Panc1 (cell line): ENCODE data around the gene SLC38A9. TPM values are rescaled to one million over a fixed set of nuclear protein-coding genes. Genes with fewer than 3 reads are reported as not detected.

ENCODE experiments used
- ATAC-seq: fragments of 200-7000 bp; cut with Tn5 transposase; 2 replicates; pipeline ENCODE4 v1.9.1; 2020; ENCODE audit warnings: mild to moderate bottlenecking, moderate library complexity
- BruUV-seq: library from RNA; stranded (reverse); fragments of 400-500 nt; replicated peaks from 2 replicates; lab custom pipeline; 2021; lab: Mats Ljungman, UMichigan
- CTCF ChIA-PET: fragments of 300-600 bp; sonication (Branson Sonifier 250); formaldehyde crosslinking; loops from one replicate; lab custom pipeline; 2022; ENCODE audit warnings: antibody characterized with exemption; lab: Charles Lee
- POLR2A ChIA-PET: fragments of 300-600 bp; sonication (Branson Sonifier 250); formaldehyde crosslinking; loops from one replicate; lab custom pipeline; 2022; ENCODE audit warnings: antibody characterized with exemption; lab: Charles Lee
- DNase-seq: peaks from one replicate; pipeline ENCODE4 v3.0.0-alpha.2; 2010; ENCODE audit warnings: low read depth, low spot score
- H3K27ac ChIP-seq: 2 replicates; pipeline ENCODE4 v1.5.1; 2011; ENCODE audit warnings: mild to moderate bottlenecking, low read length, inconsistent platforms
- H3K27me3 ChIP-seq: fragments of 200-500 bp; sonication (Bioruptor generic); 2 replicates; pipeline ENCODE4 v1.6.0; 2014; ENCODE audit warnings: low read length, inconsistent platforms; ENCODE audit not compliant: control insufficient read depth, insufficient read depth
- H3K36me3 ChIP-seq: fragments of 200-500 bp; sonication (Bioruptor generic); 2 replicates; pipeline ENCODE4 v1.5.1; 2014; ENCODE audit warnings: inconsistent platforms, mild to moderate bottlenecking, low read length, moderate library complexity; ENCODE audit not compliant: control insufficient read depth, insufficient read depth
- H3K4me1 ChIP-seq: 2 replicates; pipeline ENCODE4 v1.5.1; 2011; ENCODE audit warnings: inconsistent platforms, mild to moderate bottlenecking, low read length, moderate library complexity; ENCODE audit not compliant: control insufficient read depth, insufficient read depth
- H3K4me3 ChIP-seq, 2 experiments: 2 replicates each; pipeline ENCODE4 v1.5.1; 2011 to 2012; ENCODE audit warnings: low read depth in 2 of 2, low read length in 2 of 2, mild to moderate bottlenecking in 2 of 2, inconsistent platforms in 1 of 2, moderate library complexity in 1 of 2
- H3K9me3 ChIP-seq: fragments of 200-500 bp; sonication (Bioruptor generic); 2 replicates; pipeline ENCODE4 v1.5.1; 2014; ENCODE audit warnings: low read depth, mild to moderate bottlenecking, inconsistent platforms, low read length, moderate library complexity; ENCODE audit not compliant: control insufficient read depth, insufficient read depth
- CTCF ChIP-seq: fragments of 450-650 bp; IDR thresholded peaks from 2 replicates; pipeline ENCODE4 v1.5.1; 2017; ENCODE audit warnings: mild to moderate bottlenecking
- POLR2AphosphoS5 ChIP-seq: IDR thresholded peaks from 2 replicates; pipeline ENCODE4 v1.6.1; 2012; ENCODE audit warnings: mild to moderate bottlenecking, low read depth, low read length, moderate library complexity
- REST ChIP-seq, 2 experiments: IDR thresholded peaks; 2 replicates each; pipeline ENCODE4 v1.6.1; 2011 to 2012; ENCODE audit warnings: low read depth in 2 of 2, control low read depth in 1 of 2, low read length in 1 of 2, mild to moderate bottlenecking in 1 of 2, moderate library complexity in 1 of 2; ENCODE audit not compliant: insufficient read depth in 1 of 2
- SIN3A ChIP-seq: IDR thresholded peaks from 2 replicates; pipeline ENCODE4 v1.6.1; 2012; ENCODE audit warnings: low read depth, mild to moderate bottlenecking, low read length, moderate library complexity, borderline replicate concordance; ENCODE audit not compliant: insufficient read depth
- TCF7L2 ChIP-seq: IDR thresholded peaks from 2 replicates; pipeline ENCODE4 v1.6.1; 2011; ENCODE audit warnings: mild to moderate bottlenecking, low read depth, low read length, inconsistent platforms
- in situ Hi-C: cut with HindIII; loops from 2 replicates; pipeline ENCODE4 v1.10.0; 2016; ENCODE audit warnings: low sequenced_read_pairs, low pct_unique_long_range_greater_than_20kb
- intact Hi-C: fragments of 100-400 bp; cut with micrococcal nuclease; formaldehyde crosslinking; loops from one replicate; pipeline ENCODE4 v1.10.0; 2022; ENCODE audit not compliant: unreplicated experiment
- total RNA-seq: library from RNA; stranded (reverse); gene quantifications from one replicate; pipeline ENCODE4 v1.2.1, GENCODE V29; 2021; ENCODE audit not compliant: unreplicated experiment

The SLC38A9 gene
- total RNA-seq, 1 experiment from 2014 or later, result 12.8 TPM

- Histone ChIP-seq H3K27ac (no peak overlapping the region), H3K36me3 (no peaks in the 10 kb centered on the region), H3K27me3 (no peaks in the 10 kb centered on the region), H3K4me3 (no peak overlapping the region), H3K4me1 (no peaks in the 10 kb centered on the region), H3K9me3 (no peaks in the 10 kb centered on the region)
- POLR2A ChIA-PET, result no interaction called here
- DNase-seq (no peak), ATAC-seq (no peak)
- BruUV-seq, result no TSS peak
- CTCF ChIA-PET, result no interaction called here
- no peak for TF ChIP-seq SIN3A
- TF ChIP-seq TCF7L2, result no peak
- intact Hi-C loops (no loop called here), in situ Hi-C loops (no loop called here)
Observed at GRCh38 chr5:55594671-55595070, 117.5 kb downstream of the SLC38A9 start.

- ATAC-seq, result no peak
- POLR2A ChIA-PET, result no interaction called here
- intact Hi-C loops, result no loop called here
Observed at GRCh38 chr5:55593115-55593472, 119.0 kb downstream of the SLC38A9 start.

GRCh38 chr5:55592388-55593114 lies 119.6 kb downstream of the SLC38A9 start:
- intact Hi-C loops (no loop called here), in situ Hi-C loops (no loop called here)
- POLR2A ChIA-PET, result no interaction called here
- CTCF ChIA-PET, result no interaction called here
- Histone ChIP-seq H3K4me3 (no peak overlapping the region), H3K27ac (no peak overlapping the region), H3K27me3 (no peaks in the 10 kb centered on the region), H3K4me1 (no peaks in the 10 kb centered on the region), H3K9me3 (no peaks in the 10 kb centered on the region), H3K36me3 (no peaks in the 10 kb centered on the region)
- ATAC-seq (no peak), DNase-seq (no peak)
- BruUV-seq, result no TSS peak
- TF ChIP-seq CTCF, result no peak
- no peak for TF ChIP-seq TCF7L2
- TF ChIP-seq SIN3A, result no peak
- no peak for TF ChIP-seq POLR2AphosphoS5
- TF ChIP-seq REST (IDR thresholded peaks at IDR 0.05; ENCODE audit: insufficient read depth in 1 of 2, low read depth in 2 of 2, low read length in 1 of 2), result no peak

More at GRCh38 chr5:55593115-55593472, 119.0 kb downstream of the SLC38A9 start:
- TF ChIP-seq TCF7L2, result no peak
- no peak for TF ChIP-seq SIN3A
- no peak for TF ChIP-seq REST (IDR thresholded peaks at IDR 0.05; ENCODE audit: insufficient read depth in 1 of 2, low read depth in 2 of 2, low read length in 1 of 2)
- BruUV-seq, result no TSS peak
- H3K9me3 ChIP-seq, result no peaks in the 10 kb centered on the region
- no peak overlapping the region for H3K27ac ChIP-seq
- CTCF ChIA-PET, result no interaction called here
- no peaks in the 10 kb centered on the region for H3K27me3 ChIP-seq
- no peak for DNase-seq
- no peak overlapping the region for H3K4me3 ChIP-seq
- H3K36me3 ChIP-seq, result no peaks in the 10 kb centered on the region
- in situ Hi-C loops, result no loop called here
- H3K4me1 ChIP-seq, result no peaks in the 10 kb centered on the region
